ENCODE results near the gene TPI1.
"Not testable (repeated sequence)": the region's sequence is repeated elsewhere in the genome, so short reads cannot be mapped to it uniquely, and the experiment has no call there.

Gene TPI1

DNA sequence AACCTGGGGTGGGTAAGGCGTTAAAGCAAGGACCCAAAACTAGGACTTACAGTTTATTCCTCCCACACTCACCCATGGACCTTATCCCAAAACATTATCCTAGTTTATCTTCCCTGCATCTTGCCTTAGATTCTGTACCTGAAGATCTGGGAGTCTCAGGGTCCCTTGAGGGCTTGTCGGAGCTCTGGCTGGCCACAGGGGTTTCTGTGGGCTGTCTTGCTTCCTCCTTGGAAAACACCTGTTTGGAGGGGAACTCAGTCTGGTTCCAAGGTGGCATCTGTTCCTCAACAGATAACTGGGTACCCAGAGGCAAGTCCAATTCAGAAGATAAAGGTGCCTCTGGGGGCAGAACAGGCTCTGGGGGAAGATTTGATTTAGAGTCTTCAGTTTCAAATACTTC lies 17.9 kb upstream of the TPI1 start:
- no peak for FAIRE-seq

DNA sequence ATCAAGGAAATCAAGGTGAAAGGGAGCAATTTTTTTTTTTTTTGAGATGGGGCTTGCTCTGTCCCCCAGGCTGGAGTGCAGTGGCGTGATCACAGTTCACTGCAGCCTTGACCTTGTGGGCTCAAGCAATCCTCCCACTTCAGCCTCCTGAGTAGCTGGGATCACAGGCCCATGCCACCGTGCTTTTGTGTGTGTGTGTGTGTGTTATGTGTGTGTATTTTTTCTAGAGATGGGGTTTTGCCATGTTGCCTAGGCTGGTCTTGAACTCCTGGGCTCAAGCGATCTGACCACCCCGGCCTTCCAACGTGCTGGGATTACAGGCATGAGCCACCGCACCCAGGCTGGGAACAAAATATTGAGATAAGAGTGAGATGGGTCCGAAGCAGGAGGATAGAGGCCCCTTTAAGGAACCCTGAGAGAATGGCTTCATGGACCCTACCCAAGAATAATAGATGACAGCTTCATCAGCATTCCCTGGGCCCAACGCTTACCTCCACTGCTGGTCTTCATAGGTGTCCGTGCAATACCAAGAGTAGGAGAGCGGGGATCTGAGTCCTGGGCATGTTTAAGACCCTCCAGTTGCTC lies 17.3 kb upstream of the TPI1 start:
- FAIRE-seq, result no peak

DNA sequence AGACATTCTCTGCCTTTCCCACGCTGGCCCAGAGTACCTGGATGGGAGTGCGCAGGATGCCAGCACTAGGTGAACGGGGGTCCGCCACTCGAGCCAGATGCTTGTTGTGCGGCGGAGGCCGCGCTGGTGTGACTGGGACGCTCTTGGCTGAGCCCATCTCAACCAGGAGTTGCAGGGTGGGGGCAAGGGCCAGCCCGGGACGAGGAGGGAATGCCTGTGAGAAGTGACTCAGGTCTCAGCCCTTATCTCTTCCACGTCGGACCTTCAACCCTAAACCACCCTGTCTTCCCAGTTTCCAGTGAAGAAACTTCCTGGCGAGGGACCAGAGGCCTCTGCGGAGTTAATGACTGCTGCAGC lies 16.6 kb upstream of the TPI1 start:
- no peak for FAIRE-seq

DNA sequence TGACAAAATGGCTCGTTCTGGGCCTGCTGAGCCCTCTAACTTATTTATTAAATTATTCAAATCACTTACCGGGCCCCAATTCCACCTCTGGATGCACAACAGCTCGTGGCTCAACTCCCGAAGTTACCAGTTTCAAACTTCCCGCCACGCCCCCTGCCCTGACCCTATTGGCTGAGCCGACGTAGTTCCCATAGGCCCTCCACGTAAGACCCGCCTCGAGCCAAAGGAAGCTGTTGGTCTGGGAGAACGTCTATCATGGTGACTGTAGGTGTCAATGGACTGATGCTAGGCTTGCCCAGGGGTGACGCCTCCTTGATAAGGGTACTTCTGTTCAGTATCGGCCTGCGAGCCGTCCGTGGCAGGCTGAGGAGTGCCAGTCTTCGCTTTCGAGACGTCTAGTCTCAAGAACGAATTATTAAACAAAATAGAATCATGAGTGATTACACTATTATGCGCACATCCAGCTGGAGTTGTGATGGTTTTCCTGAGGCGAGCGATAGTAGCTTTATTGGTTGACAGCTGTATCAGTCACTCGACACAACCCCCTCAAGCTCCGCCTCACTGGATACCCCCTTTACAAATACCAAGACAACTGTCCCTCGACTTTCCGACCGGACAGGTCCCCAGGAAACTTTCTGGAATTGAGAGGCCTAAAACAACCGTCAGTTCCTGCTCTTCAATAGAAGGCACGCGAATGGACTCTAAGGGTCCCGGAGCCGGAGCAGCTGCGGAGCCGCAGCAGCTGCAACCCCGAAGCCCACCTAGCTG lies 16.0 kb upstream of the TPI1 start, which contains the start of gene CDCA3:
CDCA3 (minus strand) TSS at position 134 of the 768 bp plus-strand sequence. CDS start 334 bp downstream, outside the sequence.
- peak; percentile 96 for FAIRE-seq

DNA sequence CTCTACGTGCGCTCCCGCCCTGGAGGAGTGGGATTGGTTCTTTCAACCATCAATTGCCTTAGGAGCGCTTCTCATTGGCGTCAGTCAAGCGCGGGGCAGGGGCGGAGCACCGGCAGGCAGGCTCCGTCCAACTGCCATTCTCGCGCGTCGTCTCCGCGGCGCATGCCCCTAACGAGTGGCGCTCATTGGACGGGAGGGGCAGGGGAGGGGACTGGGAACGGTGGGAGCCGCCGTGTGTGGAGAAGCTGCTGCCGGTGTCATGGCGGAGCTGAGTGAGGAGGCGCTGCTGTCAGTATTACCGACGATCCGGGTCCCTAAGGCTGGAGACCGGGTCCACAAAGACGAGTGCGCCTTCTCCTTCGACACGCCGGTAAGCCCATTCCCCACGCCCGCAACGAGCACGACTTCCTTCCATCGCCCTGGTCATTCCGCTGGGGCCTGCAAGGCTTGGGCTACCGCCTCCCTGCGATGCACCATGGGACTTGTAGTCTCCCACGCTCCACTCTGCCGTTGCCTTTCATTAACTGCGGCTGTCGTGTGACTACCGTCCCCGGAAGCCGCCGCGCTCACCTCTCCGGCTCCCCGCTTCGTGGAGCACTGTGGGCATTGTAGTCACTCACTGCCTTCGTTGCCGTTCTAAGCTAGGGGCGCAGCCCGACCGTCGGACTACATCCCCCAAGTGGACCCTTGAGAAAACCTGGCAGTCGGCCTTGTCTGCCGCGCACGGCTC lies 15.2 kb upstream of the TPI1 start, which contains the start of gene USP5:
USP5 (plus strand) TSS at position 230 of the 730 bp plus-strand sequence; CDS start at position 260, 30 bp downstream.
- peak; percentile 91 for FAIRE-seq

GRCh38 chr12:6852651-6853354 lies 14.5 kb upstream of the TPI1 start:
- FAIRE-seq, result peak; percentile 19

GRCh38 chr12:6853626-6854025 lies 13.7 kb upstream of the TPI1 start:
- no peak for FAIRE-seq

DNA sequence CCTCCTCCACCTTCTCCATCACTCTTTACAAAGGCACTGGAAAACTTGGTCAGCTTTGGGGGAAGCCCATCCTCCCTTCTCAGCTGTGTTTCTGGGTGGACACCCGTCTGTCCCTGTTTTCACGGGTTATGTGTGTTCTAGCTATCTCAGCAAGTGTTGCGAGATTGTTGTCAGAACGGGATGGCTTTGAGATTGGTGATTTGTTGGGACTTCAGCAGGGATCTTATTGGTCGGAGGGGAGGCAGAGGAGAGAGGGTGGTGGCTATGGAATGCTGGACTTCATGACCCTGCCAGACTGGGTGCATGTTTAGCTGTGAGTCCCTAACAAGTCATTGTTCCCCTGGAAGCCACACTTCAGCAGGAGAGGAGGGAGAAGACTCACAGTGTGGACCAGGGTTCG lies 13.3 kb upstream of the TPI1 start:
- FAIRE-seq, result no peak

- no peak for FAIRE-seq
Observed at GRCh38 chr12:6855322-6855721, 12.0 kb upstream of the TPI1 start.

DNA sequence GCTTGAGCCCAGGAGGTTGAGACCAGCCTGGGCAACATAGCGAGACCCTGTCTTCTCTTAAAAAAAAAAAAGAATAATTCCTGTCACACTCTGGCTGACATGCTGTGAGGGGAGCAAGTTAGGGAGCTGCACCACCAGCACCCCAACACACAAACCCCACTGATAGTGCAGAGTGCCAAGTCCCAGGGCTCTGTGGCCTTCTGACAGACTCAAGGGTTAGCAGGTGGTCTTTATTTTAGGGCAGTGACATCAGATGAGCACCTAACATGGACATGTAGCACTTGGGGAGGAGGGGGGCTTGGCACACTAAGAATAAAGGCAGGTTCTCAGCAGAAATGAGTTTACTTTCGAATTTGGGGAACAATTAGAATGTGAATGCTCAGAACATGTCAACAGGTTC lies 8.5 kb upstream of the TPI1 start:
- FAIRE-seq, result no peak

DNA sequence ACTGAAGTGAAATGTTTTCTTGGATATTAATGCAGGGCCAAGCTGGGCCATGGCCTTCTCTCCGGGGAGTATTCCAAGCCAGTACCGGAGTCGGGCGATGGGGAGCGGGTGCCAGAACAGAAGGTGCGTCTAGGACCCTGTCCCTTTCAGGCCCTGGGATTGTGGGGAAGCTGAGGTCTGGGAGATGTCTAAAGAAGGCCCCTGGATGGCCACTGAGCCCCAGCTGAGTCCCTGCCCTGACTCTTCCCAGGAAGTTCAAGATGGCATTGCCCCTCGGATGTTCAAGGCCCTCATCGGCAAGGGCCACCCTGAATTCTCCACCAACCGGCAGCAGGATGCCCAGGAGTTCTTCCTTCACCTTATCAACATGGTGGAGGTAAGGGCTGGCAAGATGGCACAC lies 7.2 kb upstream of the TPI1 start:
- no peak for FAIRE-seq

DNA sequence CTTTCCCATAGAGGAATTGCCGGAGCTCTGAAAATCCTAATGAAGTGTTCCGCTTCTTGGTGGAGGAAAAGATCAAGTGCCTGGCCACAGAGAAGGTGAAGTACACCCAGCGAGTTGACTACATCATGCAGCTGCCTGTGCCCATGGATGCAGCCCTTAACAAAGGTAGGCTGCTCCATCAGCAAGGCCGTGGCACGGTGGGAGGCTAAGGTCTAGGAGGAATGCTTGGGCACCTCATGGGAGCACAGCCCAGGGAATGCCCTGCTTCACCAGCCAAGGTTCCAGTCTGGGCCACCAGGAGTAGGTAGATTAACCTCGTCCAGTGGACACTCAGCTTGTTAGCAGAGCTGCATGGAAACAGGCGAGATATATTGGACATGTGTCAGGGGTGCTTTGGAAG lies 6.4 kb upstream of the TPI1 start:
- no peak for FAIRE-seq

GRCh38 chr12:6861391-6861790 lies 5.9 kb upstream of the TPI1 start:
- no peak for FAIRE-seq

GRCh38 chr12:6863033-6863432 lies 4.3 kb upstream of the TPI1 start:
- no peak for FAIRE-seq

DNA sequence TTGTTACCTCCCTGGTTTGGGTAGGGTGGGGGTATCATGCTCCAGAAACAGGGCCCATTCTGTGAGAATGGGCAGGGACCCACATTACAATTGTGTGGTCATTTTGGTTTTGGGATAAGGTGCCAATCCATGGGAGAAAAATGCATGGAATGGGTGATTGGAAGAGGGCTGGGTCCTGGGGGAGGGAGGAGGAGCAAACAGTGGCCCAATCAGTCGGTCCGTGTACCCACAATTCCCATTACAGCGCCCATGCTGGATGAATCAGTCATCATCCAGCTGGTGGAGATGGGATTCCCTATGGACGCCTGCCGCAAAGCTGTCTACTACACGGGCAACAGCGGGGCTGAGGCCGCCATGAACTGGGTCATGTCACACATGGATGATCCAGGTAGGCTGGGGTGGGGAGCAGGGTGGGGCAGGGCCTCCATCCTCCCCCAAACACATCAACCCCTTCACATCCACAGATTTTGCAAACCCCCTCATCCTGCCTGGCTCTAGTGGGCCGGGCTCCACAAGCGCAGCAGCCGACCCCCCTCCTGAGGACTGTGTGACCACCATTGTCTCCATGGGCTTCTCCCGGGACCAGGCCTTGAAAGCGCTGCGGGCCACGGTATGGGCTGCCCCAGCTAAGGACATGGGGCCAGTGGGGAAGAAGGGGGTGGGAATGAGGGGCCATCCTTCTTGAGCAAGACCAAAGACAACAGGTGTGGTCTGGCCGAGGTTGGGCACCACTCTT lies 3.6 kb upstream of the TPI1 start:
- no peak for FAIRE-seq

DNA sequence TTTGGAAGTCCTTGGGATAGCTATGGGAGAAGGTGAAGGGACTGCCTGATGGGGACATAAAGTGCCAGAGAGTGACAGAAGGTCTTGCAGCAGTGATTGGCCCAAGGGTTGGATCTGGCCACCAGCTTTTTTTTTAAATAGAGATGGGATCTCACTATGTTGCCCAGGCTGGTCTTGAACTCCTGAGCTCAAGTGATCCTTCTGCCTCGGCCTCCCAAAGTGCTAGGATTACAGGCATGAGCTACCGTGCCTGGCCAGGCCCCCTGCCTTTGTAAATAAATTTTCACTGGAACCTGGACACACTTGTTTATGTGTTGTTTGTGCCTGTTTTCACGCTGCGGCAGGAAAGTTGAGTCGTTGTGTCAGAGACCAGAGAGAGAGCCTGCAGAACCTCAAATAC lies 2.0 kb upstream of the TPI1 start:
- not testable (repeated sequence) for FAIRE-seq

DNA sequence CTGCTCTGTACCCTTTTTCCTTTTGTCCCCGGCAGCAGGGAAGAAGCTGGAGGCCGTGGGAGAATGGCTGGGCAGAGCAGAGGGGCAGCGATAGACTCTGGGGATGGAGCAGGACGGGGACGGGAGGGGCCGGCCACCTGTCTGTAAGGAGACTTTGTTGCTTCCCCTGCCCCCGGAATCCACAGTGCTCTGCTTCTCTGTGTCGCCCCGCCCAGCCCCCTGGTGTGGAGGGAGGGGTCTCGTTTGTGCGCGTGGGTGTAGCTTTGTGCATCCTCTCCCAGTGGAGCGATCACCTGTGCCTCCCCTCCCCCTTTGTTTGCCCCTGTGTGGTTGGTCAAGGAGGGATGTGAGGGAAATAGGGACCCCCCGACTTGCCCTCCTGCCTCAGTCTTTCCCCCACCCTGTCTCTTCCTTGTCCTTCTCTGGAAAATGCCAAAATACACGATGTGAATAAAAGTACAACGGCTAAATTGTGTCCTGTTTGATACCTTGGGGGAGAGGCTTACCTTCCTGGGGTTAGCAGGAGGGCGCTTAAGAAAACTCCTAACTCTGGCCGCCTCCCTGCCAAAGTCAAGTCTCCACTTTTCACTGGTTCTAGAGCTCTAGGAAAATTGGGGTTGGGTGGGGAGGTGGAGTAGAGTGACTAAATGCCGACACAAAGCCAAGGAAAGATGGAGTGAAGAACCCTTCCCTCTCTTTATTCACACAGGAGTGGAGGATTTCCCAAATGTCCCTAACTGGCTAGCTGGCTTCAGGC lies 990 bp upstream of the TPI1 start:
- FAIRE-seq, result no peak

DNA sequence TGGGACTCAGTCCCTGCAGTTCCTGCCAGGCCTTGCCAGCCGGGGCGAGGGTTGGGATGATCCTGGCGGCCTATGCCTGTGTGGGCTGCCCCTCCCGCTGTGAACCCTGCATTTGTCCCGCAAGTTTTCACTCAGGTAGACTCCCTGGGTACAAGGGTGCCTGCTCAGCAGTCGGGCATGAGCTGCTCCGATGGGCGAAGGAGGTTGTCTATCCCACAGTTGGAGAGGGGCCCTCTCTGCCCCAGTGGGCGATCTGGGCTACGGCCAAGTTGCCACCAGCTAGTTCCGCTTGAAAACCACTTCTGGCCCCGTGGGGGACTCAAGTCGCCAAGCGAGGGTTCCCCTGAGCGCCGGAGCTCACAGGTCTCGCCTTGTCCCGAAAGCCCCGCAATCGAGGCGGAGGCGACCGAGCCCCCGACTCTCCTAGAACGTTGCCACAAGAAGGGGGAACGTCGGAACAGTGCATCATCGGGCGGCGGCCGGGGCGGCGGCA lies 365 bp upstream of the TPI1 start:
- no peak for FAIRE-seq

GRCh38 chr12:6868211-6869048 lies 1.1 kb downstream of the TPI1 start:
- FAIRE-seq, result no peak

Data from A204.1 (cell line).